GM18499 (cell line): ENCODE data around the gene EPM2A.

ENCODE experiments used
- ATAC-seq: cut with Tn5 transposase; IDR thresholded peaks from one replicate; pipeline ENCODE4 v1.9.1; 2021; ENCODE audit warnings: moderate number of reproducible peaks; ENCODE audit not compliant: insufficient read depth, unreplicated experiment

Gene EPM2A

DNA sequence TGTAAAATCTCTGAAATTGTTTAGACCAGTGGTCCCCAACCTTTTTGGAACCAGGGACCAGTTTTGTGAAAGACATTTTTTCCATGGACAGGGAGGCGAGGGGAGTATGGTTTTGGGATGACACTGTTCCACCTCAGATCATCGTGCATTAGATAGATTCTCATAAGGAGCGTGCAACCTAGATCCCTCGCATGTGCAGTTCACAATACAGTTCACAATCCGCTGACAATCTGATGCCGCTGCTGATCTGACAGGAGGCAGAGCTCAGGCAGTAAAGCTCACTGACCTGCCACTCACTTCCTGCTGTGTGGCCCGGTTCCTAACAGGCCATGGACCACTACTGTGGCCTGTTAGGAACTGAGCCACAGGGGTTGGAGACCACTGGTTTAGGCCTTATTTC lies 115.2 kb downstream of the EPM2A start:
- ATAC-seq = no peak

DNA sequence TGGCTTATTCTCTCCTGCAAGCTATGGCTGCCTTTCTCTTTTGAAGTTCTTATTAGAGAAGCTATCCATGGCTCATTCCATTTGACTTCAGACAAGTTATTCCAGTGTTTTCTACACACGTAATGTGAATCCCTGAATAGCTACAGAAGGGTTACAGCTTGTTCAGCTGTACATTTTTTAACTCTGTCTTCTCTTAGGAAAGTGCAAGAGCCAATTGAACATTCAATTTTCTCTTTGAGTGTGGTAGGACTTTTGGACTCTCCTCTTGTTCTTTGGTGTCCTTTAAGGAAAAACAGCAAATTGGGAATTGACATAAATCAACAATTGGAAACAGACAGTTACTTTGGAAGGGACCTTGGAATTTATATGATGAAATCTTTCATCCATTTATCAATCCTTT lies 125.8 kb downstream of the EPM2A start:
- ATAC-seq = no peak

DNA sequence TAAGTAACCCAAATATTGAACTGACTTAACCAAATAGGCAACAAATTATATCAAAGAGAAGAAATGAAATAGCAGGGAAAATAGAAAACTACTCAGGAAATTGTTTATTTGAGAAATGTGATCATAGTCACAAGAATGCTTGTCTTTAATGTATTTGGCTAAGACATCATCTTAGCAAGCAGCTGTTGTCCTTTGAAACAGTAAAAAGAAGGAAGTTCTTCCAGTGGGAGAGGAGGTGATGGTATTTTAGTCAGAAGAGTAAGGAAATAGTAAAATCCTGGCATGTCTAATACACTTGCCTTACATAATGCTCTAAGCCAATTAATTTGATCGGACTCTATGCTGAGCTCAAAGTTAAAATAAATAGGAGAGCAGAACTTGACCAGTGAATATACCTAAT lies 126.5 kb downstream of the EPM2A start:
- ATAC-seq = no peak

- no peak for ATAC-seq
Measured at GRCh38 chr6:145603991-145604390, 131.3 kb downstream of the EPM2A start.

DNA sequence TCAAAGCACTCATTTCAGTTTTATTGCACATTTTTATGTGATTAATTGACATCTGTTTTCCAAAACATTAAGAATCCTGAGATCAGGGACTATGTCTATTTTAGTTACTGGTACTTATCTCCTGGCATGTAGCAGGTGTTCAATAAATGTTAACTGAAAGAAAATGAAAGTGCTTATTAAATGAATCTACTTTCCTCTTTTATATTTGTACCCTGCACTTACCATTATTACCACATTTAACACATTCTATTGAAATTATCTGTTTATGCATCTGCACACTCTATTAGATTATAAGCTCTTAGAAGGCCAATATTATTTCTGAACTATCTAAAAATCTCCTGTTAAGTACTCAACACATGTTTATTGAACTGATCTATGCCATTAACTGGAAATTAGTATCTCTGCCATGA lies 131.9 kb downstream of the EPM2A start:
- no peak for ATAC-seq

DNA sequence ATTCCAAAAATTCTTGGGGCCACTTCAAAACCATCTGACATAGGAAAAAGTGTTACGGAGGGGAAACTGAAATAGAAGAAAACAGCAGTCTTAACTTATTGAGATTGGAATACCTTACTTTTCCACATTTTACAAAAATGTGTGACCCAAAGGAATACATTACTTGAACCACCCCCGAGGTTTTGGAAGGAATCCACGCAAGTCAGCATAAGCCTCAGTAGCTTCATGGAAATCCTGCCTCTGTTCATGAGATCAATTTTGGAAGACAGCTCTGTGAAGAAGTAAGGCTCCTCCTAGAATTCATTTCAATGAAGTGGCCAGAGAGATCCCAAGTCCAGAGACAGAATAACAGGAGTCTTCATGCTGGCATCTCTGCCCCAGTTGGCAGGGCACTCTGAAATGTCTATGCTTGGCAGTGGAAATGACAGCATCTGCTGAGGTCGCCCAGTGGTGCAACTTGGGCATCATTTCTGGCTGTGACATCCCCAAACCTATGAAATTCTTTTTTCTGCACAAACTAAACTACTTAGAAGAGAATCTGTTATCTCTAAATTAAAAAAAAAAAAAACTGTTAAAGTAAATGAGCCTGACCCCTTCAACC lies 132.5 kb downstream of the EPM2A start:
- no peak for ATAC-seq

GRCh38 chr6:145601397-145601796 lies 133.9 kb downstream of the EPM2A start:
- no peak for ATAC-seq

GRCh38 chr6:145600299-145600698 lies 135.0 kb downstream of the EPM2A start:
- no peak for ATAC-seq

- no peak for ATAC-seq
Measured at GRCh38 chr6:145588981-145589380, 146.3 kb downstream of the EPM2A start.

GRCh38 chr6:145587334-145587733 lies 148.0 kb downstream of the EPM2A start:
- ATAC-seq = no peak

GRCh38 chr6:145583753-145584152 lies 151.6 kb downstream of the EPM2A start:
- ATAC-seq = no peak
